ENCODE measurements around the gene PCDHGA1.
"Not testable (repeated sequence)": the region's sequence is repeated elsewhere in the genome, so short reads cannot be mapped to it uniquely, and the experiment has no call there.

The PCDHGA1 gene

DNA sequence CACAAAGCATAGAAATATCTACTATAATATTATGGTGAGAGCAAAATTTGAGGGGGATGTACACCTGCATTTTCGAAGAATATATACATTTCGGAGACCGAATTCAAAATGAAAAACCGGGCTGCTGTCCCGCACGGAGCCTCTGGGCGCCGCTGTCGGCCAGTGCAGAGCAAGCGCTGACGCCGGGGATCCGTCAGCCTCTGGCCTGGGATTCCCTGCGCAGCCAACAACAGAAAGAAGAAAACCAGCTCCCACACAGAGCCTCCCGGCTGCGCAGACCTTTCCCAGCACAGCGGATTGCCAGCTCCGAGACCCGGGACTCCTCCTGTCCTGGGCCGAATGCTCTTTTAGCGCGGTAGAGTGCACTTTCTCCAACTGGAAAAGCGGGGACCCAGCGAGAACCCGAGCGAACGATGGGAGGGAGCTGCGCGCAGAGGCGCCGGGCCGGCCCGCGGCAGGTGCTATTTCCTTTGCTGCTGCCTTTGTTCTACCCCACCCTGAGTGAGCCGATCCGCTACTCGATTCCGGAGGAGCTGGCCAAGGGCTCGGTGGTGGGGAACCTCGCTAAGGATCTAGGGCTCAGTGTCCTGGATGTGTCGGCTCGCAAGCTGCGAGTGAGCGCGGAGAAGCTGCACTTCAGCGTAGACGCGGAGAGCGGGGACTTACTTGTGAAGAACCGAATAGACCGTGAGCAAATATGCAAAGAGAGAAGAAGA is 77.6 kb downstream of the PCDHGA1 start, which contains the start of gene PCDHGB6:
TSS of gene PCDHGB6 (plus strand) at position 232 of the 716 bp plus-strand sequence. CDS start at position 414, 182 bp downstream.
- FAIRE-seq; DNase-seq (ENCODE audit: extremely low spot score, insufficient read length, low read depth): not testable (repeated sequence)

DNA sequence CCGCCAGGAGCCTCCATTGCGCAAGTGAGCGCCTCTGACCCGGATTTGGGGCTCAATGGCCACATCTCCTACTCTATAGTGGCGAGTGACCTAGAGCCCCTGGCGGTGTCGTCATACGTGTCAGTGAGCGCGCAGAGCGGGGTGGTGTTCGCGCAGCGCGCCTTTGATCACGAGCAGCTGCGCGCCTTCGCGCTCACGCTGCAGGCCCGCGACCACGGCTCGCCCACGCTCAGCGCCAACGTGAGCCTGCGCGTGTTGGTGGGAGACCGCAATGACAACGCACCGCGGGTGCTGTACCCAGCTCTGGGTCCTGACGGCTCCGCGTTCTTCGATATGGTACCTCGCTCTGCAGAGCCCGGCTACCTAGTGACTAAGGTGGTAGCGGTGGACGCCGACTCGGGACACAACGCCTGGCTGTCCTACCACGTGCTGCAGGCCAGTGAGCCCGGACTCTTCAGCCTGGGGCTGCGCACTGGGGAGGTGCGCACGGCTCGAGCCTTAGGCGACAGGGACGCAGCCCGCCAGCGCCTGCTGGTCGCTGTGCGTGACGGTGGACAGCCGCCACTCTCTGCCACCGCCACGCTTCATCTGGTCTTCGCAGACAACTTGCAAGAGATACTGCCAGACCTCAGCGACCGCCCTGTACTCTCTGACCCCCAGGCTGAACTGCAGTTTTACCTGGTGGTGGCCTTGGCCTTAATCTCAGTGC is 79.4 kb downstream of the PCDHGA1 start:
- FAIRE-seq (no peak), DNase-seq (ENCODE audit: extremely low spot score, insufficient read length, low read depth) (no peak)

DNA sequence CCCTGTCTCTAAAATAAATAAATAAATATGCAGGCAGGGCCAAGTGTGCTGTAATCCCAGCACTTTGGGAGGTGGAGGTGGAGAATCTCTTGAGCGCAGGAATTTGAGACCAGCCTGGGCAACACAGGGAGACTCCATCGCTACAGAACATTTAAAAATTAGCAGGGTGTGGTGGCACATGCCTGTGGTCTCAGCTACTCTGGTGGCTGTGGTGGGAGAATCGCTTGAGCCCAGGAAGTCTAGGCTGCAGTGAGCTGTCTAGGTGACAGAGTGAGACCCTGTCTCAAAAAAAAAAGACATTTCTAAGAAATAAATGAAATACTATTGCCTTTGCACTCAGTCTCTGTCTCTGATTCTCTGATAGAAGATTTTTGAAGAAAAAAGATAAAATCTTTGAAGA is 81.3 kb downstream of the PCDHGA1 start:
- no peak for DNase-seq (ENCODE audit: extremely low spot score, insufficient read length, low read depth)
- FAIRE-seq = no peak

DNA sequence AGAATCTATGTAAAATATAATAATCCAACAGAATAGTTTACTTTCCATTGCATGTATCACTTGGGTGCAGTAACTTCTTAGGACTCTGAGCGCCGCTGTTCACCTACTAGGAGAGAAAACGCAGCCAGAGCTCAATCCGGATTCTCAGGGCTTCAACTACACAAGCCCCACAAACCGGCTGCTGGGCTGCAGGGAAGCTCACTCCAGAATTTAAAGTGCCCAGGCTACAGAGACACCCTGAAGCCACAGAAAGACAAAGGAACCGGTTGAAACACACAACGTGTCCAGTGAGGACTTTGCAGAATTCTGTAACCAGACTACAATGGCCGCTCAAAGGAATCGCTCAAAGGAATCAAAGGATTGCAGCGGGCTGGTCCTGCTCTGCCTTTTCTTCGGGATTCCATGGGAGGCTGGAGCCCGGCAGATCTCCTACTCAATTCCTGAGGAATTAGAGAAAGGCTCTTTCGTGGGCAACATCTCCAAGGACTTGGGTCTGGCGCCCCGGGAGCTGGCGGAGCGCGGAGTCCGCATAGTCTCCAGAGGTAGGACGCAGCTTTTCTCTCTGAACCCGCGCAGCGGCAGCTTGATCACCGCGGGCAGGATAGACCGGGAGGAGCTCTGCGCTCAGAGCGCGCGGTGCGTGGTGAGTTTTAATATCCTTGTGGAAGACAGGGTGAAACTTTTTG is 82.7 kb downstream of the PCDHGA1 start, which contains the start of gene PCDHGA10:
TSS of gene PCDHGA10 (plus strand) at position 134 of the 686 bp plus-strand sequence. CDS start at position 323, 189 bp downstream.
- DNase-seq (ENCODE audit: extremely low spot score, insufficient read length, low read depth) = peak; percentile 23
- no peak for FAIRE-seq

DNA sequence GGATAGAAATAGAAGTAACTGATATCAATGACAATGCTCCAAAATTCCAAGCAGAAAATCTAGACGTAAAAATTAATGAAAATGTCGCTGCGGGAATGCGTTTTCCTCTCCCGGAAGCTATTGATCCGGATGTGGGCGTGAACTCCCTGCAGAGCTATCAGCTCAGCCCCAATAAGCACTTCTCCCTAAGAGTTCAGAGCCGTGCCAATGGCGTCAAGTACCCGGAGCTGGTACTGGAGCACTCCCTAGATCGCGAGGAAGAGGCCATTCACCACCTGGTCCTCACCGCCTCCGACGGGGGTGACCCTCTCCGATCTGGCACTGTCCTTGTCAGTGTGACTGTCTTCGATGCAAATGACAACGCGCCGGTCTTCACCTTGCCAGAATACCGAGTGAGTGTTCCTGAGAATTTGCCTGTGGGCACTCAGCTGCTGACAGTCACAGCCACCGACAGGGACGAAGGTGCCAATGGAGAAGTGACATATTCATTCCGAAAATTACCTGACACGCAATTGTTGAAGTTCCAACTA is 83.3 kb downstream of the PCDHGA1 start:
- FAIRE-seq (no peak), DNase-seq (ENCODE audit: extremely low spot score, insufficient read length, low read depth) (no peak)

DNA sequence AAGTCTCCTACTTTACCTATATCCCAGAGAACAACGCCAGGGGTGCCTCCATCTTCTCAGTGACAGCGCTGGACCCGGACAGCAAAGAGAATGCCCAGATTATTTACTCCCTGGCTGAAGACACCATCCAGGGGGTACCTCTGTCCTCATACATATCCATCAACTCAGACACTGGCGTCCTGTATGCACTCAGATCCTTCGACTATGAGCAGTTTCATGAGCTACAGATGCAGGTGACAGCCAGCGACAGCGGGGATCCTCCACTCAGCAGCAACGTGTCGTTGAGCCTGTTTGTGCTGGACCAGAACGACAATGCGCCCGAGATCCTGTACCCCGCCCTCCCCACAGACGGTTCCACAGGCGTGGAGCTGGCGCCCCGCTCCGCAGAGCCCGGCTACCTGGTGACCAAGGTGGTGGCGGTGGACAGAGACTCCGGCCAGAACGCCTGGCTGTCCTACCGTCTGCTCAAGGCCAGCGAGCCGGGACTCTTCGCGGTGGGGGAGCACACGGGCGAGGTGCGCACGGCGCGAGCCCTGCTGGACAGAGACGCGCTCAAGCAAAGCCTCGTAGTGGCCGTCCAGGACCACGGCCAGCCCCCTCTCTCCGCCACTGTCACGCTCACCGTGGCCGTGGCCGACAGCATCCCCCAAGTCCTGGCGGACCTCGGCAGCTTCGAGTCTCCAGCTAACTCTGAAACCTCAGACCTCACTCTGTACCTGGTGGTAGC is 84.4 kb downstream of the PCDHGA1 start:
- DNase-seq (ENCODE audit: extremely low spot score, insufficient read length, low read depth); FAIRE-seq: not testable (repeated sequence)

DNA sequence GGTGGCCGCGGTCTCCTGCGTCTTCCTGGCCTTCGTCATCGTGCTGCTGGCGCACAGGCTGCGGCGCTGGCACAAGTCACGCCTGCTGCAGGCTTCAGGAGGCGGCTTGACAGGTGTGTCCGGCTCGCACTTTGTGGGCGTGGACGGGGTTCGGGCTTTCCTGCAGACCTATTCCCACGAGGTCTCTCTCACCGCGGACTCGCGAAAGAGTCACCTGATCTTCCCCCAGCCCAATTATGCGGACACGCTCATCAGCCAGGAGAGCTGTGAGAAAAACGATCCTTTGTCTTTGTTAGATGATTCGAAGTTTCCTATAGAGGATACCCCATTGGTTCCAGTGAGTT is 84.9 kb downstream of the PCDHGA1 start:
- not testable (repeated sequence) for FAIRE-seq; DNase-seq (ENCODE audit: extremely low spot score, insufficient read length, low read depth)

DNA sequence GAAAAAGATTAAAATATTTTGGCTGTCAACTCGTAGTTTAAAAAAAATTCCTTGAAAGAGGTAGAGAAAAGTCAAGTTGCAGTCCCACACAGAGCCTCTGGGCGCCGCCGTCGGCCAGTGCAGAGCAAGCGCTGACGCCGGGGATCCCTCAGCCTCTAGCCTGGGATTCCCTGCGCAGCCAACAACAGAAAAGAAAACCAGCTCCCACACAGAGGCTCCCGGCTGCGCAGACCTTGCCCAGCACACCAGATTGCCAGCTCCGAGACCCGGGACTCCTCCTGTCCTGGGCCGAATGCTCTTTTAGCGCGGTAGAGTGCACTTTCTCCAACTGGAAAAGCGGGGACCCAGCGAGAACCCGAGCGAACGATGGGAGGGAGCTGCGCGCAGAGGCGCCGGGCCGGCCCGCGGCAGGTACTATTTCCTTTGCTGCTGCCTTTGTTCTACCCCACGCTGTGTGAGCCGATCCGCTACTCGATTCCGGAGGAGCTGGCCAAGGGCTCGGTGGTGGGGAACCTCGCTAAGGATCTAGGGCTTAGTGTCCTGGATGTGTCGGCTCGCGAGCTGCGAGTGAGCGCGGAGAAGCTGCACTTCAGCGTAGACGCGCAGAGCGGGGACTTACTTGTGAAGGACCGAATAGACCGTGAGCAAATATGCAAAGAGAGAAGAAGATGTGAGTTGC is 87.3 kb downstream of the PCDHGA1 start, which contains the start of gene PCDHGB7:
TSS of gene PCDHGB7 (plus strand) at position 184 of the 679 bp plus-strand sequence. CDS start at position 367, 183 bp downstream.
- not testable (repeated sequence) for DNase-seq (ENCODE audit: extremely low spot score, insufficient read length, low read depth)

DNA sequence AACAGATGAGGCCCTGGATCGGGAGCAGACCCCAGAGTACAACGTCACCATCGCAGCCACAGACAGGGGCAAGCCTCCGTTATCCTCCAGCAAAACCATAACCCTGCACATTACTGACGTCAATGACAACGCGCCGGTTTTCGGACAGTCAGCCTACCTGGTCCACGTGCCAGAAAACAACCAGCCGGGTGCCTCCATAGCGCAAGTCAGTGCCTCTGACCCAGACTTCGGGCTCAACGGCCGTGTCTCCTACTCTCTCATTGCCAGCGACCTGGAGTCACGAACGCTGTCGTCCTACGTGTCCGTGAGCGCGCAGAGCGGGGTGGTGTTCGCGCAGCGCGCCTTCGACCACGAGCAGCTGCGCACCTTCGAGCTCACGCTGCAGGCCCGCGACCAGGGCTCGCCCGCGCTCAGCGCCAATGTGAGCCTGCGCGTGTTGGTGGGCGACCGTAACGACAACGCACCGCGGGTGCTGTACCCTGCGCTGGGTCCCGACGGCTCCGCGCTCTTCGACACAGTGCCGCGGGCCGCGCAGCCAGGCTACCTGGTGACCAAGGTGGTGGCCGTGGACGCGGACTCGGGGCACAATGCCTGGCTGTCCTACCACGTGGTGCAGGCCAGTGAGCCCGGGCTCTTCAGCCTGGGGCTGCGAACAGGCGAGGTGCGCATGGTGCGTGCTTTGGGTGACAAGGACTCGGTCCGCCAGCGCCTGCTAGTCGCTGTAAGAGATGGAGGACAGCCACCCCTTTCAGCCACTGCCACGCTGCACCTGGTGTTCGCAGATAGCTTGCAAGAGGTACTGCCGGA is 89.0 kb downstream of the PCDHGA1 start:
- DNase-seq (ENCODE audit: extremely low spot score, insufficient read length, low read depth) (no peak), FAIRE-seq (no peak)

More for the DNA sequence above, 87.3 kb downstream of the PCDHGA1 start, which contains the start of gene PCDHGB7:
- FAIRE-seq = peak; percentile 66

DNA sequence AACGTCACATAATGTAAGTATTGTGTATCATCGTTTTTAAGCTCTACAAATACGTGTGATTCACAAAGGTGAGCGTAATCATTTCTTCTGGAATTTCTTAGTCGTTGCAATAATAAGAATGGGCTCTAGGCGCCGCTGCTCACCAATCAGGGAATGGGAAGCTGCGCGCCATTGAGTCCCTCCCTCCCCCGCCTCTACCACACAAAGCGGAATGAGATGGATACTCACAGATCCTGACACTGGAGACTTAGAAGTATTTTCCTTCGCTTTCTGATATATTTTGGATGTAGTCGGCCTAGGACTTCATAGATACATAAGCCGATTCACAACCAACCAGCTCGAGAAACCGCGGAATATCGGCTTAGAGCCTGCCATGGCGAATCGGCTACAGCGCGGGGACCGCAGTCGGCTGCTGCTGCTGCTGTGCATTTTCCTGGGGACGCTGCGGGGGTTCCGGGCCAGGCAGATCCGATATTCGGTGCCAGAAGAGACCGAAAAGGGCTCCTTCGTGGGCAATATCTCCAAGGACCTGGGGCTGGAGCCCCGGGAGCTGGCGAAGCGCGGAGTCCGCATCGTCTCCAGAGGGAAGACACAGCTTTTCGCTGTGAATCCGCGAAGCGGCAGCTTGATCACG is 90.7 kb downstream of the PCDHGA1 start, which contains the start of gene PCDHGA11:
TSS of gene PCDHGA11 (plus strand) at position 197 of the 634 bp plus-strand sequence. CDS start at position 374, 177 bp downstream.
- no peak for FAIRE-seq
- no peak for DNase-seq (ENCODE audit: extremely low spot score, insufficient read length, low read depth)

DNA sequence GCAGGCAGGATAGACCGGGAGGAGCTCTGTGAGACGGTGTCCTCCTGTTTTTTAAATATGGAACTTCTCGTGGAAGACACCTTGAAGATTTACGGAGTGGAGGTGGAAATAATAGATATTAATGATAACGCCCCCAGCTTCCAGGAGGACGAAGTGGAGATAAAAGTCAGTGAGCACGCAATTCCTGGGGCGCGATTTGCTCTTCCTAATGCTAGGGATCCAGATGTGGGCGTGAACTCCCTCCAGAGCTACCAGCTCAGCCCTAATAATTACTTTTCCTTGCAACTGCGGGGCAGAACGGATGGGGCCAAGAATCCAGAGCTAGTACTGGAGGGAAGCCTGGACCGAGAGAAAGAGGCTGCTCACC is 91.2 kb downstream of the PCDHGA1 start:
- no peak for FAIRE-seq
- DNase-seq (ENCODE audit: extremely low spot score, insufficient read length, low read depth) = no peak

DNA sequence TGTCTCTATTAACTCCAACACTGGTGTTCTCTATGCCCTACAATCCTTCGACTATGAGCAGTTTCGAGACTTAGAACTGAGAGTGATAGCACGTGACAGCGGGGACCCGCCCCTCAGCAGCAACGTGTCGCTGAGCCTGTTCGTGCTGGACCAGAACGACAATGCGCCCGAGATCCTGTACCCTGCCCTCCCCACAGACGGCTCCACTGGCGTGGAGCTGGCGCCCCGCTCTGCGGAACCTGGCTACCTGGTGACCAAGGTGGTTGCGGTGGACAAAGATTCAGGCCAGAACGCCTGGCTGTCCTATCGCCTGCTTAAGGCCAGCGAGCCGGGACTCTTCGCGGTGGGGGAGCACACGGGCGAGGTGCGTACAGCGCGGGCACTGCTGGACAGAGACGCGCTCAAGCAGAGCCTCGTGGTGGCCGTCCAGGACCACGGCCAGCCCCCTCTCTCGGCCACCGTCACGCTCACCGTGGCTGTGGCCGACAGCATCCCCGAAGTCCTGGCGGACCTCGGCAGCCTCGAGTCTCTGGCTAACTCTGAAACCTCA is 92.5 kb downstream of the PCDHGA1 start:
- no peak for DNase-seq (ENCODE audit: extremely low spot score, insufficient read length, low read depth)
- FAIRE-seq = no peak

DNA sequence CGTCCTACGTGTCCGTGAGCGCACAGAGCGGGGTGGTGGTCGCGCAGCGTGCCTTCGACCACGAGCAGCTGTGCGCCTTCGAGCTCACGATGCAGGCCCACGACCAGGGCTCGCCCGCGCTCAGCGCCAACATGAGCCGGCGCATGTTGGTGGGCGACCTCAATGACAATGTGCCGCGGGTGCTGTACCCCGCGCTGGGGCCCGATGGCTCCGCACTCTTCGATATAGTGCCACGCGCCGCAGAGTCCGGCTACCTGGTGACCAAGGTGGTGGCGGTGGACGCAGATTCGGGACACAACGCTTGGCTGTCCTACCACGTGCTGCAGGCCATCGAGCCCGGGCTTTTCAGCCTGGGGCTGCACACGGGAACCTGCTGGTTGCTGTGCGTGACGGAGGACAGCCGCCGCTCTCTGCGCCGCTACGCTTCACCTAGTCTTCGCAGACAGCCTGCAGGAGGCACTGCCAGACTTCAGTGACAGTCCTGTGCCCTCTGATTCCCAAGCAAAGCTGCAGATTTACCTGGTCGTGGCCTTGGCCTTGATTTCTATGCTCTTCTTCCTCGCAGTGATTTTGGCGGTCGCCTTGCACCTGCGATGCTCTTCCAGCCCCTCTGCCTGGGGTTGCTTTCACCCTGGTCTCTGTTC is 97.6 kb downstream of the PCDHGA1 start:
- no peak for DNase-seq (ENCODE audit: extremely low spot score, insufficient read length, low read depth)
- no peak for FAIRE-seq

DNA sequence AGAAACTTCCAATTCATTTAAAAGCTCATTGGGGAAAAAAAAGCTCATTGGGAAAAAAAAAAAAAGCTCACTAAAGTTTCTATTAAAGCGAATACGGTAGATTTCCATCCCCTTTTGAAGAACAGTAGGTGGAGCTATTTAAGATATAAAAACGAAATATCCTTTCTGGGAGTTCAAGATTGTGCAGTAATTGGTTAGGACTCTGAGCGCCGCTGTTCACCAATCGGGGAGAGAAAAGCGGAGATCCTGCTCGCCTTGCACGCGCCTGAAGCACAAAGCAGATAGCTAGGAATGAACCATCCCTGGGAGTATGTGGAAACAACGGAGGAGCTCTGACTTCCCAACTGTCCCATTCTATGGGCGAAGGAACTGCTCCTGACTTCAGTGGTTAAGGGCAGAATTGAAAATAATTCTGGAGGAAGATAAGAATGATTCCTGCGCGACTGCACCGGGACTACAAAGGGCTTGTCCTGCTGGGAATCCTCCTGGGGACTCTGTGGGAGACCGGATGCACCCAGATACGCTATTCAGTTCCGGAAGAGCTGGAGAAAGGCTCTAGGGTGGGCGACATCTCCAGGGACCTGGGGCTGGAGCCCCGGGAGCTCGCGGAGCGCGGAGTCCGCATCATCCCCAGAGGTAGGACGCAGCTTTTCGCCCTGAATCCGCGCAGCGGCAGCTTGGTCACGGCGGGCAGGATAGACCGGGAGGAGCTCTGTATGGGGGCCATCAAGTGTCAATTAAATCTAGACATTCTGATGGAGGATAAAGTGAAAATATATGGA is 100.2 kb downstream of the PCDHGA1 start, which contains the start of gene PCDHGA12:
TSS of gene PCDHGA12 (plus strand) at position 176 of the 782 bp plus-strand sequence. CDS start at position 429, 253 bp downstream.
- FAIRE-seq (peak; percentile 89), DNase-seq (ENCODE audit: extremely low spot score, insufficient read length, low read depth) (peak; percentile 69)

DNA sequence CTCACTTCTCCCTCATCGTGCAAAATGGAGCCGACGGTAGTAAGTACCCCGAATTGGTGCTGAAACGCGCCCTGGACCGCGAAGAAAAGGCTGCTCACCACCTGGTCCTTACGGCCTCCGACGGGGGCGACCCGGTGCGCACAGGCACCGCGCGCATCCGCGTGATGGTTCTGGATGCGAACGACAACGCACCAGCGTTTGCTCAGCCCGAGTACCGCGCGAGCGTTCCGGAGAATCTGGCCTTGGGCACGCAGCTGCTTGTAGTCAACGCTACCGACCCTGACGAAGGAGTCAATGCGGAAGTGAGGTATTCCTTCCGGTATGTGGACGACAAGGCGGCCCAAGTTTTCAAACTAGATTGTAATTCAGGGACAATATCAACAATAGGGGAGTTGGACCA is 101.0 kb downstream of the PCDHGA1 start:
- peak; percentile 69 for FAIRE-seq

DNA sequence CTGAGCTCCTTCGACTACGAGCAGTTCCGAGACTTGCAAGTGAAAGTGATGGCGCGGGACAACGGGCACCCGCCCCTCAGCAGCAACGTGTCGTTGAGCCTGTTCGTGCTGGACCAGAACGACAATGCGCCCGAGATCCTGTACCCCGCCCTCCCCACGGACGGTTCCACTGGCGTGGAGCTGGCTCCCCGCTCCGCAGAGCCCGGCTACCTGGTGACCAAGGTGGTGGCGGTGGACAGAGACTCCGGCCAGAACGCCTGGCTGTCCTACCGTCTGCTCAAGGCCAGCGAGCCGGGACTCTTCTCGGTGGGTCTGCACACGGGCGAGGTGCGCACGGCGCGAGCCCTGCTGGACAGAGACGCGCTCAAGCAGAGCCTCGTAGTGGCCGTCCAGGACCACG is 102.0 kb downstream of the PCDHGA1 start:
- not testable (repeated sequence) for DNase-seq (ENCODE audit: extremely low spot score, insufficient read length, low read depth); FAIRE-seq

More for the DNA sequence above, 101.0 kb downstream of the PCDHGA1 start:
- DNase-seq (ENCODE audit: extremely low spot score, insufficient read length, low read depth) = no peak

All from GM18507 (cell line).